Liver (tissue), 9 donors: ENCODE results near the gene ARID5B. TPM values are rescaled to one million over a fixed set of nuclear protein-coding genes. Genes with fewer than 3 reads are reported as not detected.

Experiments used
- DNase-seq: peaks from one replicate; pipeline ENCODE4 v3.0.0-alpha.2; 2017; ENCODE audit warnings: low spot score
- H3K27ac ChIP-seq, 2 donors: one replicate each; pipeline ENCODE4 v1.7.0; 2013; ENCODE audit warnings: inconsistent platforms in 2 of 2, low read length in 2 of 2, control low read depth in 1 of 2, low read depth in 1 of 2, mild to moderate bottlenecking in 1 of 2
- H3K27me3 ChIP-seq, 4 donors: one replicate each; pipeline versions ENCODE4 v1.6.1 to v1.7.0; 2013; ENCODE audit warnings: low read length in 3 of 4, inconsistent platforms in 1 of 4, mild to moderate bottlenecking in 1 of 4, moderate library complexity in 1 of 4; ENCODE audit not compliant: control insufficient read depth in 4 of 4, insufficient read depth in 4 of 4
- H3K36me3 ChIP-seq, 4 donors: one replicate each; pipeline versions ENCODE4 v1.6.1 to v1.7.0; 2013; ENCODE audit warnings: low read length in 3 of 4, mild to moderate bottlenecking in 3 of 4, low read depth in 1 of 4, moderate library complexity in 1 of 4; ENCODE audit not compliant: control insufficient read depth in 4 of 4, insufficient read depth in 3 of 4
- H3K4me1 ChIP-seq, 4 donors: one replicate each; pipeline versions ENCODE4 v1.6.1 to v1.7.0; 2013; ENCODE audit warnings: low read length in 3 of 4, mild to moderate bottlenecking in 3 of 4, moderate library complexity in 1 of 4; ENCODE audit not compliant: control insufficient read depth in 4 of 4, insufficient read depth in 4 of 4
- H3K4me3 ChIP-seq, 3 donors: one replicate each; pipeline versions ENCODE4 v1.6.1 to v1.7.0; 2013; ENCODE audit warnings: low read length in 3 of 3, control low read depth in 1 of 3, low read depth in 1 of 3, mild to moderate bottlenecking in 1 of 3
- H3K9ac ChIP-seq, 2 donors: one replicate each; pipeline ENCODE4 v1.7.0; 2013; ENCODE audit warnings: low read length in 2 of 2, mild to moderate bottlenecking in 2 of 2, moderate library complexity in 2 of 2, control low read depth in 1 of 2, low read depth in 1 of 2
- H3K9me3 ChIP-seq, 4 donors: one replicate each; pipeline versions ENCODE4 v1.6.1 to v1.7.0; 2013; ENCODE audit warnings: low read length in 3 of 4; ENCODE audit not compliant: control insufficient read depth in 4 of 4
- ATF3 ChIP-seq: IDR thresholded peaks from 2 replicates; pipeline ENCODE4 v1.6.1; 2016; ENCODE audit warnings: antibody characterized with exemption
- CTCF ChIP-seq: fragments of 150-350 bp; IDR thresholded peaks from 2 replicates; pipeline ENCODE4 v1.5.1; 2017; ENCODE audit warnings: improper control_type of control experiment, low read depth, low read length; ENCODE audit not compliant: missing input control
- EGR1 ChIP-seq, 2 donors: IDR thresholded peaks; 2 replicates each; pipeline ENCODE4 v1.6.1; 2016 to 2018; ENCODE audit warnings: antibody characterized with exemption in 2 of 2, low read depth in 2 of 2
- FOXA1 ChIP-seq: IDR thresholded peaks from 2 replicates; pipeline ENCODE4 v1.6.1; 2016; ENCODE audit warnings: antibody characterized with exemption
- FOXA2 ChIP-seq: IDR thresholded peaks from 2 replicates; pipeline ENCODE4 v1.6.1; 2016; ENCODE audit warnings: antibody characterized with exemption
- GABPA ChIP-seq, 2 donors: IDR thresholded peaks in 1 of 2; conservative IDR thresholded peaks in 1 of 2; 2 replicates each; pipeline ENCODE4 v1.6.1; 2016; ENCODE audit warnings: antibody characterized with exemption in 2 of 2, mild to moderate bottlenecking in 1 of 2, moderate library complexity in 1 of 2
- HNF4A ChIP-seq, 2 donors: conservative IDR thresholded peaks; 2 replicates each; pipeline ENCODE4 v1.6.1; 2016; ENCODE audit warnings: antibody characterized with exemption in 2 of 2, mild to moderate bottlenecking in 2 of 2
- HNF4G ChIP-seq: IDR thresholded peaks from 2 replicates; pipeline ENCODE4 v1.6.1; 2016; ENCODE audit warnings: antibody characterized with exemption
- JUND ChIP-seq, 2 donors: IDR thresholded peaks; 2 replicates each; pipeline ENCODE4 v1.6.1; 2016; ENCODE audit warnings: antibody characterized with exemption in 2 of 2
- MAX ChIP-seq: IDR thresholded peaks from 2 replicates; pipeline ENCODE4 v1.6.1; 2016; ENCODE audit warnings: antibody characterized with exemption
- NR2F2 ChIP-seq: IDR thresholded peaks from 2 replicates; pipeline ENCODE4 v1.6.1; 2016; ENCODE audit warnings: antibody characterized with exemption
- RAD21 ChIP-seq, 2 donors: IDR thresholded peaks; 2 replicates each; pipeline ENCODE4 v1.6.1; 2016; ENCODE audit warnings: antibody characterized with exemption in 2 of 2, mild to moderate bottlenecking in 2 of 2
- RXRA ChIP-seq, 2 donors: IDR thresholded peaks; 2 replicates each; pipeline ENCODE4 v1.6.1; 2017 to 2018; ENCODE audit warnings: antibody characterized with exemption in 2 of 2, mild to moderate bottlenecking in 1 of 2
- SP1 ChIP-seq: IDR thresholded peaks from 2 replicates; pipeline ENCODE4 v1.6.1; 2018; ENCODE audit warnings: antibody characterized with exemption, mild to moderate bottlenecking
- TAF1 ChIP-seq: conservative IDR thresholded peaks from 2 replicates; pipeline ENCODE4 v1.6.1; 2016; ENCODE audit warnings: antibody characterized with exemption, mild to moderate bottlenecking
- YY1 ChIP-seq: IDR thresholded peaks from 2 replicates; pipeline ENCODE4 v1.6.1; 2016; ENCODE audit warnings: antibody characterized with exemption, mild to moderate bottlenecking
- WGBS: extraction: QIAGEN DNeasy Blood & Tissue Kit; methylation state at CpG from one replicate; pipeline ENCODE4 v1.1.7; 2013; 5-methylcytosine and 5-hydroxymethylcytosine counted together
- polyA plus RNA-seq, 2 donors: library from polyadenylated mRNA; stranded (reverse) in 1 of 2; unstranded in 1 of 2; fragments of 200-250 nt in 1 of 2; fragments of >200 nt in 1 of 2; fragmentation: Nextera tagmentation in 1 of 2; extraction: Ambion mirVana in 1 of 2; gene quantifications; one replicate each; pipeline versions ENCODE4 v1.2.1 to v1.2.3, GENCODE V29; 2013 to 2015
- total RNA-seq, 2 donors: library from RNA; depleted of rRNA; stranded (reverse); fragments of >200 nt; gene quantifications; one replicate each; pipeline ENCODE4 v1.2.3, GENCODE V29; 2014
- TF ChIP-seq, protein P1 (sequence below): IDR thresholded peaks from 2 replicates; pipeline ENCODE4 v1.6.1; 2016; ENCODE audit warnings: antibody characterized with exemption, mild to moderate bottlenecking
- TF ChIP-seq, protein P2 (sequence below): IDR thresholded peaks from 2 replicates; pipeline ENCODE4 v1.6.1; 2016; ENCODE audit warnings: antibody characterized with exemption
- donor health status: healthy.
- donor health status: healthy.
- donor health status: healthy.
- donor health status: healthy.
- donor health status: healthy.

Gene ARID5B
- total and polyA plus RNA-seq, 4 donors = 1.3 to 6.4 (median 5.2) TPM

DNA sequence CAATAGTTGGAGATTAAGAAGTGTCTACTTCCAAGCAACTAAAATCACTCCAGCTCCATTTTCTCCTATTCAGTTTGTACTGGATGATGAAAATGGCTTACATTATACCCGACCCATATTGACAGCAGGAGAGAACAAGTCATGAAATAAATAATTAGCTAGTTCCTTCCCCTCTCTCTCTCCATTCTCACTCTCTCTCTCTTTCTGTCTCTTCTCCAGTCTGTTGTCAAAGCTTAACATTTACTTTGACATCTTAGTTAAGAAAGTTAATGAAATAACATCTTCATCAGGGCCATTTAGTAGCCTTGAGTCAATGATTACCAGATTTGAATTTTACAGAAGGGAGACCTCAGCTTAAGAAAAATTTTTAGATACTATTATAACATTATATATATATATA, 138.5 kb downstream of the ARID5B start:
- DNase-seq = no peak
- Histone ChIP-seq H3K27me3 (no peaks in the 10 kb centered on the region), H3K9me3 (no peaks in the 10 kb centered on the region), H3K27ac (no peak overlapping the region), H3K9ac (no peak overlapping the region), H3K4me1 (peaks cover 0 to 19% (median 13%) of the 10 kb centered on the region in 4 donors), H3K4me3 (no peak overlapping the region), H3K36me3 (no peaks in the 10 kb centered on the region)
- TF ChIP-seq TAF1 = no peak
- no peak for TF ChIP-seq ATF3
- TF ChIP-seq RXRA (IDR thresholded peaks at IDR 0.05) = no peak
- TF ChIP-seq MAX = no peak
- no peak for TF ChIP-seq HNF4G
- TF ChIP-seq YY1 = no peak
- TF ChIP-seq GABPA (IDR thresholded peaks at IDR 0.05 in 1 of 2, conservative IDR thresholded peaks at IDR 0.05 in 1 of 2) = no peak
- TF ChIP-seq, protein P1, sequence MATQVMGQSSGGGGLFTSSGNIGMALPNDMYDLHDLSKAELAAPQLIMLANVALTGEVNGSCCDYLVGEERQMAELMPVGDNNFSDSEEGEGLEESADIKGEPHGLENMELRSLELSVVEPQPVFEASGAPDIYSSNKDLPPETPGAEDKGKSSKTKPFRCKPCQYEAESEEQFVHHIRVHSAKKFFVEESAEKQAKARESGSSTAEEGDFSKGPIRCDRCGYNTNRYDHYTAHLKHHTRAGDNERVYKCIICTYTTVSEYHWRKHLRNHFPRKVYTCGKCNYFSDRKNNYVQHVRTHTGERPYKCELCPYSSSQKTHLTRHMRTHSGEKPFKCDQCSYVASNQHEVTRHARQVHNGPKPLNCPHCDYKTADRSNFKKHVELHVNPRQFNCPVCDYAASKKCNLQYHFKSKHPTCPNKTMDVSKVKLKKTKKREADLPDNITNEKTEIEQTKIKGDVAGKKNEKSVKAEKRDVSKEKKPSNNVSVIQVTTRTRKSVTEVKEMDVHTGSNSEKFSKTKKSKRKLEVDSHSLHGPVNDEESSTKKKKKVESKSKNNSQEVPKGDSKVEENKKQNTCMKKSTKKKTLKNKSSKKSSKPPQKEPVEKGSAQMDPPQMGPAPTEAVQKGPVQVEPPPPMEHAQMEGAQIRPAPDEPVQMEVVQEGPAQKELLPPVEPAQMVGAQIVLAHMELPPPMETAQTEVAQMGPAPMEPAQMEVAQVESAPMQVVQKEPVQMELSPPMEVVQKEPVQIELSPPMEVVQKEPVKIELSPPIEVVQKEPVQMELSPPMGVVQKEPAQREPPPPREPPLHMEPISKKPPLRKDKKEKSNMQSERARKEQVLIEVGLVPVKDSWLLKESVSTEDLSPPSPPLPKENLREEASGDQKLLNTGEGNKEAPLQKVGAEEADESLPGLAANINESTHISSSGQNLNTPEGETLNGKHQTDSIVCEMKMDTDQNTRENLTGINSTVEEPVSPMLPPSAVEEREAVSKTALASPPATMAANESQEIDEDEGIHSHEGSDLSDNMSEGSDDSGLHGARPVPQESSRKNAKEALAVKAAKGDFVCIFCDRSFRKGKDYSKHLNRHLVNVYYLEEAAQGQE = no peak
- no peak for TF ChIP-seq SP1
- no peak for TF ChIP-seq NR2F2
- TF ChIP-seq HNF4A (conservative IDR thresholded peaks at IDR 0.05) = no peak
- TF ChIP-seq FOXA2 = no peak
- no peak for TF ChIP-seq FOXA1
- TF ChIP-seq, protein P2, sequence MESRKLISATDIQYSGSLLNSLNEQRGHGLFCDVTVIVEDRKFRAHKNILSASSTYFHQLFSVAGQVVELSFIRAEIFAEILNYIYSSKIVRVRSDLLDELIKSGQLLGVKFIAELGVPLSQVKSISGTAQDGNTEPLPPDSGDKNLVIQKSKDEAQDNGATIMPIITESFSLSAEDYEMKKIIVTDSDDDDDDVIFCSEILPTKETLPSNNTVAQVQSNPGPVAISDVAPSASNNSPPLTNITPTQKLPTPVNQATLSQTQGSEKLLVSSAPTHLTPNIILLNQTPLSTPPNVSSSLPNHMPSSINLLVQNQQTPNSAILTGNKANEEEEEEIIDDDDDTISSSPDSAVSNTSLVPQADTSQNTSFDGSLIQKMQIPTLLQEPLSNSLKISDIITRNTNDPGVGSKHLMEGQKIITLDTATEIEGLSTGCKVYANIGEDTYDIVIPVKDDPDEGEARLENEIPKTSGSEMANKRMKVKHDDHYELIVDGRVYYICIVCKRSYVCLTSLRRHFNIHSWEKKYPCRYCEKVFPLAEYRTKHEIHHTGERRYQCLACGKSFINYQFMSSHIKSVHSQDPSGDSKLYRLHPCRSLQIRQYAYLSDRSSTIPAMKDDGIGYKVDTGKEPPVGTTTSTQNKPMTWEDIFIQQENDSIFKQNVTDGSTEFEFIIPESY = no peak
- no peak for TF ChIP-seq CTCF
- no peak for TF ChIP-seq EGR1 (IDR thresholded peaks at IDR 0.05; ENCODE audit: low read depth in 2 of 2)
- TF ChIP-seq JUND (IDR thresholded peaks at IDR 0.05) = no peak
- no peak for TF ChIP-seq RAD21 (IDR thresholded peaks at IDR 0.05)
- 70% methylated on average over 1 of the region's 1 CpG for WGBS
